ENCODE results near the gene ANAPC2. TPM values are rescaled to one million over a fixed set of nuclear protein-coding genes. Genes with fewer than 3 reads are reported as not detected.

The ANAPC2 gene
- polyA plus RNA-seq, 3 donors: 1.9 to 76.8 (median 2.0) TPM

DNA sequence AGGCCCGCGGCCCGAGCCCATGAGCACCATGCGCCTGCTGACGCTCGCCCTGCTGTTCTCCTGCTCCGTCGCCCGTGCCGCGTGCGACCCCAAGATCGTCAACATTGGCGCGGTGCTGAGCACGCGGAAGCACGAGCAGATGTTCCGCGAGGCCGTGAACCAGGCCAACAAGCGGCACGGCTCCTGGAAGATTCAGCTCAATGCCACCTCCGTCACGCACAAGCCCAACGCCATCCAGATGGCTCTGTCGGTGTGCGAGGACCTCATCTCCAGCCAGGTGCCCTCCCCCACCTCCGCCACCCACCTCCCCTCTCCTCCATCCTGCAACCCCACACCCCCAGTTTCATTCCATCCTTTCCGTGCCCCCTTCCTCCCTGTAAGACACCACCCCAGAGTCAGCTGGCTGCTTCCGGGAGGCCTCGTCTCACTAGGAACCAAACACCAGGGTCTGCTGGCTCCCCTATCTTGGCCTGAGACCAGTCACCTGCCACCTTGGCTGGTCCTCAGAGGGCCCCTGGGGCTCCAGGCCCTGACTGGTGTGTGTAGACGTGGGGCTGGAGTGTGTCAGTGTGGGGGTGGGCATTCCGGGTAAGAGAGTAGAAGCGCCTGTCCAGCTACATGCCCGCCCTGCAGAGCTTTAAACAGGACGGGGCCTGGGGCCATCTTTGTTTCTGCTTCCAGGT is 48.8 kb downstream of the ANAPC2 start:
- Histone ChIP-seq H3K4me3 (replicated peaks in 1 of 3; ENCODE audit: low read depth in 2 of 3, low read length in 3 of 3) (no peak overlapping the region), H3K4me2 (replicated peaks; ENCODE audit: extremely low read depth, low read length, poor library complexity, severe bottlenecking) (no peak overlapping the region), H3K79me2 (ENCODE audit: insufficient read depth, low read length) (no peaks in the 10 kb centered on the region), H3K4me1 (ENCODE audit: control insufficient read depth in 1 of 2, insufficient read depth in 2 of 2, low read length in 2 of 2) (no peaks in the 10 kb centered on the region), H3K9me3 (replicated peaks in 1 of 2; ENCODE audit: control insufficient read depth in 1 of 2, insufficient read depth in 1 of 2, low read length in 2 of 2) (peaks cover 0 to 14% of the 10 kb centered on the region in 2 donors), H3K36me3 (replicated peaks in 1 of 2; ENCODE audit: control insufficient read depth in 1 of 2, insufficient read depth in 2 of 2, low read length in 2 of 2) (no peaks in the 10 kb centered on the region), H3K27ac (ENCODE audit: low read depth in 1 of 2, low read length in 2 of 2) (no peak overlapping the region), H3K9ac (ENCODE audit: insufficient read depth, low read length, poor library complexity, severe bottlenecking) (no peak overlapping the region), H3K27me3 (ENCODE audit: control insufficient read depth in 2 of 2, insufficient read depth in 2 of 2, low read length in 2 of 2) (peaks cover 14 to 53% of the 10 kb centered on the region in 2 donors), H2AFZ (ENCODE audit: insufficient read depth, low read depth, low read length, poor library complexity, severe bottlenecking) (no peak overlapping the region), H4K20me1 (ENCODE audit: insufficient read depth, low read length) (no peaks in the 10 kb centered on the region)
- Mint-ChIP-seq H3K36me3 (peaks cover 0 to 2% of the 10 kb centered on the region in 2 donors), H3K27me3 (ENCODE audit: low read depth in 3 of 3) (peaks cover 56 to 71% (median 56%) of the 10 kb centered on the region in 3 donors), H3K4me1 (no peaks in the 10 kb centered on the region), H3K9me3 (peaks cover 0 to 7% (median 1%) of the 10 kb centered on the region in 7 donors), H3K4me3 (peak overlapping the region in 1 of 2 donors; percentile 80), H3K27ac (no peak overlapping the region)
- WGBS (ENCODE audit: insufficient coverage): 37% methylated on average over 34 of the region's 37 CpGs
- intact Hi-C loops (cut with micrococcal nuclease): no loop called here
- no peak for DNase-seq
- TF ChIP-seq CTCF (IDR thresholded peaks at IDR 0.05): no peak

DNA sequence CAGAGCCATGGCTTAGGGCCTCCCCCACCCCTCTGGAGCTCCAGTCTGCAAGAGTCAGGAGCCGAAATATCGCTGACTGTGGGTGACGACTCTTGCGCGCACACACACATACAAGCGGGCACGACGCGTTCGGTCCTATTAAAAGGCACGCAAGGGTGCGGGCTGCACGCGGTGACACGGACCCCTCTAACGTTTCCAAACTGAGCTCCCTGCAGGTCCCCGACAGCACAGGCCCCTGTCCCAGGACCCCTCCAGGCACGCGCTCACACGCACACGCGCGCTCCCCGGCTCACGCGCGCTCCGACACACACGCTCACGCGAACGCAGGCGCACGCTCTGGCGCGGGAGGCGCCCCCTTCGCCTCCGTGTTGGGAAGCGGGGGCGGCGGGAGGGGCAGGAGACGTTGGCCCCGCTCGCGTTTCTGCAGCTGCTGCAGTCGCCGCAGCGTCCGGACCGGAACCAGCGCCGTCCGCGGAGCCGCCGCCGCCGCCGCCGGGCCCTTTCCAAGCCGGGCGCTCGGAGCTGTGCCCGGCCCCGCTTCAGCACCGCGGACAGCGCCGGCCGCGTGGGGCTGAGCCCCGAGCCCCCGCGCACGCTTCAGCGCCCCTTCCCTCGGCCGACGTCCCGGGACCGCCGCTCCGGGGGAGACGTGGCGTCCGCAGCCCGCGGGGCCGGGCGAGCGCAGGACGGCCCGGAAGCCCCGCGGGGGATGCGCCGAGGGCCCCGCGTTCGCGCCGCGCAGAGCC is 49.5 kb downstream of the ANAPC2 start, which contains the start of gene GRIN1:
Gene GRIN1 (plus strand): TSS at position 433 of the 746 bp plus-strand sequence. CDS start 333 bp downstream, outside the sequence.
- Mint-ChIP-seq H3K4me1 (no peaks in the 10 kb centered on the region), H3K27ac (peak within 1 kb of the TSS in 1 of 7 donors; percentile 80), H3K9me3 (peaks cover 0 to 7% (median 1%) of the 10 kb centered on the region in 7 donors), H3K4me3 (peak within 1 kb of the TSS in 1 of 2 donors; percentile 81), H3K36me3 (peaks cover 0 to 2% of the 10 kb centered on the region in 2 donors), H3K27me3 (ENCODE audit: low read depth in 3 of 3) (peaks cover 59 to 77% (median 63%) of the 10 kb centered on the region in 3 donors)
- Histone ChIP-seq H2AFZ (ENCODE audit: insufficient read depth, low read depth, low read length, poor library complexity, severe bottlenecking) (no peak within 1 kb of the TSS), H3K9me3 (replicated peaks in 1 of 2; ENCODE audit: control insufficient read depth in 1 of 2, insufficient read depth in 1 of 2, low read length in 2 of 2) (peaks cover 0 to 14% of the 10 kb centered on the region in 2 donors), H3K27me3 (ENCODE audit: control insufficient read depth in 2 of 2, insufficient read depth in 2 of 2, low read length in 2 of 2) (peaks cover 14 to 53% of the 10 kb centered on the region in 2 donors), H3K4me2 (replicated peaks; ENCODE audit: extremely low read depth, low read length, poor library complexity, severe bottlenecking) (no peak within 1 kb of the TSS), H3K79me2 (ENCODE audit: insufficient read depth, low read length) (no peaks in the 10 kb centered on the region), H3K9ac (ENCODE audit: insufficient read depth, low read length, poor library complexity, severe bottlenecking) (no peak within 1 kb of the TSS), H3K4me3 (replicated peaks in 1 of 3; ENCODE audit: low read depth in 2 of 3, low read length in 3 of 3) (no peak within 1 kb of the TSS), H4K20me1 (ENCODE audit: insufficient read depth, low read length) (no peaks in the 10 kb centered on the region), H3K36me3 (replicated peaks in 1 of 2; ENCODE audit: control insufficient read depth in 1 of 2, insufficient read depth in 2 of 2, low read length in 2 of 2) (no peaks in the 10 kb centered on the region), H3K27ac (ENCODE audit: low read depth in 1 of 2, low read length in 2 of 2) (no peak within 1 kb of the TSS), H3K4me1 (ENCODE audit: control insufficient read depth in 1 of 2, insufficient read depth in 2 of 2, low read length in 2 of 2) (no peaks in the 10 kb centered on the region)
- DNase-seq: no peak
- intact Hi-C loops (cut with micrococcal nuclease): no loop called here
- TF ChIP-seq CTCF (IDR thresholded peaks at IDR 0.05): no peak
- 7% methylated on average over 104 of the region's 104 CpGs for WGBS (ENCODE audit: insufficient coverage)

Measured in CD14-positive monocyte (primary cell).